HG03565 (cell line): ENCODE results near the gene CDH5.

ENCODE experiments used
- ATAC-seq: cut with Tn5 transposase; IDR thresholded peaks from one replicate; pipeline ENCODE4 v1.9.1; 2021; ENCODE audit warnings: mild to moderate bottlenecking, moderate library complexity; ENCODE audit not compliant: unreplicated experiment

CDH5 gene

DNA sequence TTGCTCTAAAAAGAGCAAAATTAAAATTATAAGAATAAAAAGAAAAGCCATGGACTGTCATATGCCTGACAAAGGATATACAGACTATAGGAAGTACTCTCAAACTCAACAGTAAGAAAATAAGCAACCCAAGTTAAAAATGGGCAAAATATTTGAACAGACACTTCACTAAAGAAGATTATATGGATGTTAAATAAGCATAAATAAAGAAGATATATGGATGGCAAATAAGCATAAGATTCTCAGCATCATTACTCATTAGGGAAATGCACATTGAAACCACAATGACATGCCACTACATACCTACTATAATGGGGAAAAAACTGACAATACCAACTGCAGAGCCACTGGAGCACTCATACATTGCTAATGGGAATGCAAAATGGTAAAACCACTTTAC is 45.7 kb downstream of the CDH5 start:
- ATAC-seq: no peak

DNA sequence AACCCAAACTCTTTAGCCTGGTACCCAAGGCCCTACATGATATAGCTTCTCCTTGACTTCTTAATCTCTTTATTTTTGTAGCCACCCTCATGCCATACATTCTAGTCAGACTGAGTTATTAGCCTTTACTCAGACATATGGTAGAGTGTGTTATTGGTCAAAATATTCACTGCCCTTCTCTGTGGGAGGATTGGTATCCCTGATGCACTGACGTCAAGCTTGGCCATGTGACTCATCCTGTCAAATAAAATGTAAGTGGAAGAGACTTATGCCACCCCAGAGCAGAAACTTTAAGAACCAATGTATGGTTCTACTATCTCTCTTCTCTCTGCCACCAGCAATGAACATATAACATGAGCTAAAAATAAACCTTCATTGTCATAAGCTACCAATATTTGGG is 48.4 kb downstream of the CDH5 start:
- ATAC-seq: no peak

- no peak for ATAC-seq
Measured at GRCh38 chr16:66416136-66416535, 49.6 kb downstream of the CDH5 start.

DNA sequence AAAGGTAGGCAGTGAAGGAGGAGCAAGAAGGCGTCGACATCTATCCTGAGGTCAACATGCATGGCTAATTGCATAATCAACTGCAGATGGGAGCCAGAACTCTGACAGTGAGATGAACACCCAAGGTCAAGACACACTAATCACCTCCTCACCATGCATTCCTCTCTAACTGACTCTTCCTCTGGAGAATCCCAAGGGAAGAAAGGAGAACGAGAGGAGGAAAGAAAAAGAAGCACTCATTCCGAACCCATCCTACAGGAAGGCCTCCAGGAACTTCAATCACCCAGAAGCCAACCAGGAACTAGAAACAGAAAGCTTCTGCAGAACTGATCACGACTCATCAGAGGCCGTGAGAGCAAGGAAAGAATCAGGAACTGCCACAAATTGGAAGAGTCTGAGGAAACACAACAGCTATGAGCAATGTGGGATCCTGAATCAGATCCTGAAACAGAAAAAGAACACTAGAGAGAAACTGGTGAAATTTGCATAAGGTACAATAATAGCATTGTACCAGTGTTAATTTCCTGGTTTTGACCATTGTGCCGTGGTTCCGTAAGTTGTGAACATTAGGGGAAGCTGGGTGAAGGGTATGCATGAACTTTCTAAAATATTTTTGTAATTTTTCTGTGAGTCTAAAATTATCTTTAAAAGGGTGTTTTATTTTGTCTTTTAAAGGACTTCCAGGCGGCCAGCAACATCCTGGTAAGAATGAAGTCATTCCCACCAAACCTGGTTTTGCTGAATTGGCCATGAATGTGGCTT is 50.6 kb downstream of the CDH5 start:
- no peak for ATAC-seq

DNA sequence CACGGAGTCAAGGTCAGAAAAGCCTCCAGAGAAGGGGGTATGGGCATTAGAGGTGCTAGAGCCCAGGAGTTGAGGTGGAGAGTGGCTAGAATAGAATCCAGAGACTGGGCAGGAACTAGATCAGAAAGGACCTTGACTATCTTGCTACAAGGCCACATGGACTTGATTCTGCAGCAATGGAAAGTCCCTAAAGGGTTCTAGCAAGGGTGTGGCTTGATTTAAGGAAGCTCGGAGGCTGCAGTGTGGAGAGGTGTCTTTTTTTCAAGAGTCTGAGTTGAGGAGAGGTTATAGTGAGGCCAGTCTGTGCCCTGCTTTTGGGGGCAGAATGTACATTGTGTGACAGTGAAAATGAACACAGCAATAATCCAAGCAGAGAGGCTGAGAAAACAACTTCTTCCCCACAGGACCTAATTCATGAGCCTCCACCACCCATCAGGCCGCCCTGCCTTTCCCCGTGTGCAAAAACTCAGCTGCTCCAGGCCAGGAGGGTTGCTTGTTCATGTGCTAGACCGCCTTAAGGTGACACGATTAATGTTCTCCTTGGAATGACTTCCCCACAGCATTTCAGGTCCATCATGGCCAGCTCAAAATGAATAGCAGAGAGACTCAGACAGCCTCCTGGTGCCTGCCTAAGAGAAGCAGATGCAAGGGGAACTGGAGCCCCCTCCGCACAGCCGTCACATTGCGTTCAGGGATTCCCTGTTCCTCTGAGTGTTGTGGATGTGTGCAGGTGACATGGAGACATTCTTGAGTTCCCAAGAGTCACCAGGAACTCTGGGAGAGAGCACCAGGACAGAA is 51.9 kb downstream of the CDH5 start:
- no peak for ATAC-seq

DNA sequence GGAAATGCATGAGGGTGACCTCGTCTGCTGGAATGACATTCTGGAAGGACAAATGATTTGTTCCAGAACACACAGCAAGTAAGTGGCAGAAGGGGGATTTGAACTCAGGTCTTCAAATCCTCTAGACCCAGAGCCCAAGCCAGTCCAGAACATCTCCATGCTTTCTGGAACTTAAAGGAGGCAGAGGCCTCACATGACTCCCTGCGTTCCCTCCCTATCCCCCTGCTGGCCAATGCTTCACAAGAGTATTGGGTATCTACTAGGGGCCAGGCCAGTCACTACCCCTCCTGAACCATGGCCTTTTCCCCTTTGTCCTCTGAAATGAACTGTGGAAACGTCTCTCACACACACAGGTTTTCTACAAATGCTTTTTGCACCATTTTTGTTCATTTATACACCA is 53.0 kb downstream of the CDH5 start:
- no peak for ATAC-seq

DNA sequence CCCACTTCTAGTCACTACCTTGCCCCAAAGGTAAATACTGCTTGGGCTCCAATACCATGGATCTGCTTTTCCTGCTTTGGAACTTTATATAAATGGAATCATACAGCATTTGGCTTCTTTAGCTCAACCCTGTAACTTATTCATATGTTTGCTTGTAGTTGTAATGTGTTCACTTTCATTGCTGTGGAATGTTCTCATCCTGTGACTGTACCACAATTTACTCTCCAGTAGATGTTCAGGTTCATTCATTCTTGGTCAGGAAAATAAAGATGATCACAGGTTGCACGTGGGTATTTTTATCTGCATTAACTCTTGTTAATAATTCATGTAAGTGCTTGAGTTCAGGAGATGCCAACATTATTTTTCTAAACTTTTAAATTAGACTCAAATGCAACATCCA is 53.9 kb downstream of the CDH5 start:
- ATAC-seq: no peak

DNA sequence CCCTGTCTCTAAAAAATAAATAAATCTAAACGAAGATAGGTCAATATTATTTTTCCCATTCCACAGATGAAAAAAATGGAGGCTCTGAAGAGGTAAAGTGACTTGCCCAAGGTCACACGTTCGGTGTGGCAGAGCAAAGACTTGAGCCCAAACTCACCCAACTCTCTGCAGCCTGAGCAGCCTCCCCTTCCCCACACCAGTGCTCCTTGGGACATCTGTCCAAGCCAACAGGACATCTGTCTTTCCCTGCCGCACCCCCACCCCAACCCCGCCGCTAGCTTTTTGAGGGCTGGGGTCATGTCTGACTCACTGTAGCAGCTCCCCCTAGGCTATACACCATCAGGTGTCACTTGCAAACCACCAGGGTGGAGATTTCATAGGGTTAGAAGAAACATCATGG is 55.4 kb downstream of the CDH5 start:
- ATAC-seq: no peak

GRCh38 chr16:66422366-66422765 is 55.9 kb downstream of the CDH5 start:
- ATAC-seq: no peak

GRCh38 chr16:66423177-66423576 is 56.7 kb downstream of the CDH5 start:
- no peak for ATAC-seq

DNA sequence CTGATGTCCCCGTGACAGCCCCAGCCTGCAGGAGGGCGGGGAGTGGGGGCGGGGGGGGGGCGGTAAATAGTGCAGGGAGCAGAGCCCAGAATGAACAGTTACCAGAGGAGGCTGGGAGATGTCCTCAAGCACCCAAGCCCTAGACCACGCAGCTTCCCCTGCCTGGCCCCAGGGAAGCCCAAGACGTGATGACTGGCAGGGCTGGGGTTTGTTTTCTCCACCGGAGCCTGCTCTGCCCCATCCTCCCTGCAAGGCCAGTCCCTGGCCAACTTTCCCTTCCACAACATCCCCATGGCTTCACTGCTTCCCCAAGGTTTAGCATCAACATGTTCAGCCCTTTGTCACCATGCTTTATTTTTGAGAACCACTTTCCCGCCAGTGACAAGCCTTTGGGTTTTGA is 59.2 kb downstream of the CDH5 start:
- ATAC-seq: no peak

DNA sequence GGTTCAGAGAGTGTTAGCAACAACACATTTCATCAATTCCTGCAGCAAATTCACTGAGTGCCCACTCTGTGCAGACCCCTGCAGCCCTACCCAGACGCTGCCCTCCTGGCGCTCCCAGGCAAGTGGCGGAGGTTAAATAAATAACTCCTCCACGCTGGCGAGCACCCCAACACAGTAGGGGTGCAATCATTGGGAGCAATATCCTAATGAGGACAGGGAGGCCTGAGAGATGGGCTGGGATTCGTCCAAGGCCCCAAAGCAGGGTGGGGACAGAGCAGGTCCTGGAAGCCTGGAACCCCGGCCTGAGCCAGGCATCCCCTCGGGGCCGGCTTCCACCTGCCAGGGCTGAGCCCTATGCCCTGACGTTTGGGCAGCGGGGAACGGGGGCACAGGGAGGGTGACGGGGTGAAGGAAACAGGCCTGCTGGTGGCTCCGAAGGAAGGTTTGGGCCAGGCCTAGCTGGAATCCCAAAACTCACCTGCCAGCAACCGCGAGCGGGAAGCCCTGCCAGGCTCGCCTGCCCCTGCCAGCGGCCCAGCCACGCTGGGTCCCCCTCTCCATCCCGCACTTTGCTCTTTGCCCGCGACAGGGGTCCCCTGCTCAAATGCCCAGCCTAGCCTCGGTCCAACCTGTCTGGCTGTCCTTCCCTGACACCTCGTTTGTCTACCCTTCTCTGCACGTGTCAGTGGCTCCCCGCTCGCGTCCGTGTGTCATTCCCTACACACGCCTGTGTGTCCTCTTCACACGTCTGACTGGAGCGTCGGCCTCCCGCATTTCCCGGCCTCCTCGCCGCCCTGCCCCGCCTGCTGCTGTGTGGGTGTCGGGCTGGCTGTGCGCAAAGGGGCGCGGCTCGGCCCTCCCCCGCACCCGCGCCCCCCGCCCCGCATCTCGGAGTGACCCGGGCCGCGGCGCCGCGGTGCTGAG is 59.9 kb downstream of the CDH5 start:
- ATAC-seq: no peak

DNA sequence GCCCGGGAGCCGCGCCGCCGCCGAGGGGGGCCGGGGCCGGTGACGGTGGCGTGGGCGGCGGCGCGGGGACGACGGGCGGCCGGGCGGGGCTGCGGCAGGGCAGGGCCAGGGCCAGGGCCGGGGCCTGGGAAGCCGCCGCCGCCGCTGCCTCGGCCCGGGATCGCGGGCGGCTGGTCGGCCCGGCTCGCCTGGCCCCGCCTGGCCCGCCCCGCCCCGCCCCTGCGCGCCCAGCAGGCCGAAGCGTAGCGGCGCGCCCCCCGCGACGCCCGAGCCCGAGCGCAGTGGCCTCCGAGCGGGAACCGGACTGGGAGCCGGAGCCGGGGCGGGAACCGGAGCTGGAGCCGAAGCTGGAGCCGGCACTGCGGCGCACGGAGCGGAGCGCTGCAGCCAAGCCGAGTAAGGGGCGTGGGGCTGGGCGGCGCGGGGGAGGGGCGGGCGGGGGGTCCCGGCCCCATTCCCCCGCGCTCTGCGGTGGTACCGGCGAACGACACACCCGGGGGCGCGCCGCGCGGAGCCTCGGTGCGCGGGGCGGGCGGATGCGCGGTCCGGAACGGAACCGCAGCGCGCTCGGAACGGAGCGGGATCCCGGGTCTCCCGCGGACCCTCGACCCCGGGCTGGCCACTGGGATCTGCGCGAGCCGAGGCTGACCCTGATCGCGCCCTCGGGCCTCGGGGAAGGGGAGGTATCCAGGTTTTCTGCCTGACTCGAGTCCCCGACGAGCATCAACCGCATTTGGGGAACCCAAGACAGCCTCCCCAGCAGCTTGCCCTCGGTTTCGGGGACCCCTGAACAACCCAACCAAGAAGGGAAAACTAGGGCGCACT is 60.8 kb downstream of the CDH5 start, which contains the start of gene BEAN1:
TSS of gene BEAN1 (plus strand) at position 260 of the 825 bp plus-strand sequence. CDS start 10,382 bp downstream, outside the sequence.
- ATAC-seq: no peak

DNA sequence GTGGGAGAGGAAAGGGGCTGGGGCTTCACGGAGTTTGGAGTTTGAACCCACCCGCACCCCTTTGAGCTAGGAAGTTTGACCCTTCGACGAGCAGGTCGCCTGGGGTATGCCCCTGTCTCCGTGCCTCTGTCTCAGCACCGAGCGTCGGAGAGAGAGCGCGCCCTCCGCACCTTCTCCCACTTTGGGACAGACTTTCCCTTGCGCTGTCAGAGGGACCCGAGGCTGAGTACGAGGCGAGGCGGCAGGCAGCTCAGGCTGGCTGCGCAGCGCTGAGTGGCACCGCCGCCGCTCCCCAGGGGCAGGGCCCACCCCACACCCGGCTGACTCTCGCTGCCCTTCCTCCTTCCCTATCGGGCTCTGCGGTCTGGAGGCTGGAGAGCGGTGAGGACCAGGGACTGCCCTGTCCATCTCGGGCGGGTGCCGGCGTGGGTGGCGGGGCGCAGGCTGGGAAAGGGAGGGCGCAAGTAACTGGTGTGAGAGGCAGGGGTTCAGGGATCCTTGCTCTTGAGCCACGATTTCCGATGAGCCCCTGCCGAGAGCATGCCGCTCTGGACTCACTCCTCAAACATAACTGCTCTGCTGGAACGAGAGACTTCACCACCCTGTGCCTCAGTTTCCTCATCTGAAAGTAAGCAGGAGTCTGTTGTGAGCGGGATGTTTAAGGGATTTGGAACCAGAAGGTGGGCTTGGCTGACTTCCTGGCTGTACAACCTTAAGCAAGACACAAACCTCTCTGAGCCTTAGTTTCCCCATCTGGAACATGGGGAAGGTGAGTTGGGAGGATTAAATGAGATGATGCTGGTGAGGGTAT is 61.6 kb downstream of the CDH5 start:
- ATAC-seq: no peak

GRCh38 chr16:66428682-66429251 is 62.3 kb downstream of the CDH5 start:
- ATAC-seq: no peak

GRCh38 chr16:66429290-66429962 is 62.9 kb downstream of the CDH5 start:
- no peak for ATAC-seq

- ATAC-seq: no peak
Measured at GRCh38 chr16:66430214-66430613, 63.7 kb downstream of the CDH5 start.

DNA sequence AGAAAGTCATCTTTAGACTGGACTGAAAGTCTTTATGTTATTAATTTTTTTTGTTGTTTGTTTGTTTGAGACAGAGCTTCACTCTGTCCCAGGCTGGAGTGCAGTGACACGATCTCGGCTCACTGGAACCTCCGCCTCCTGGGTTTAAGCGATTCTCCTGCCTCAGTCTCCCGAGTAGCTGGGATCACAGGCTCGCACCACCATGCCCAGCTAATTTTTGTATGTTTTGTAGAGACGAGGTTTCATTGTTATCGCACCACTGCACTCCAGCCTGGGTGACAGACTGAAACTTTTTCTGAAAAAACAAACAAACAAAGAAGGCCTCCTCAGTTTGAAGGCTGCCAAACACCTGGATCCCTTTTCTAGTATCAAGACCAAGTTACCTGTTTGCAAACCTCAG is 65.3 kb downstream of the CDH5 start:
- no peak for ATAC-seq

- ATAC-seq: no peak
Measured at GRCh38 chr16:66432429-66432828, 65.9 kb downstream of the CDH5 start.
